Adrenal gland (tissue), 12 donors: ENCODE measurements around the gene WBP2. TPM values are rescaled to one million over a fixed set of nuclear protein-coding genes. Genes with fewer than 3 reads are reported as not detected.

ENCODE experiments used
- DNase-seq, 7 donors: peaks; one replicate each; pipeline ENCODE4 v3.0.0-alpha.2; 2019 to 2020
- H3K27ac ChIP-seq, 5 donors: fragments of 200-600 bp; sonication (generic) in 4 of 5; 1 replicate in 3 of 5; 2 replicates in 2 of 5; pipeline versions ENCODE4 v1.5.1 to v1.8.0; 2016 to 2020; ENCODE audit warnings: mild to moderate bottlenecking in 1 of 5
- H3K27me3 ChIP-seq: fragments of 200-600 bp; 2 replicates; pipeline ENCODE4 v1.8.0; 2021
- H3K36me3 ChIP-seq, 2 donors: fragments of 200-600 bp; replicated peaks in 1 of 2; 1 replicate in 1 of 2; 2 replicates in 1 of 2; pipeline versions ENCODE4 v1.5.1 to v1.8.0; 2018 to 2022
- H3K4me1 ChIP-seq, 2 donors: fragments of 200-600 bp; replicated peaks in 1 of 2; 1 replicate in 1 of 2; 2 replicates in 1 of 2; pipeline versions ENCODE4 v1.5.1 to v1.8.0; 2018 to 2021
- H3K4me3 ChIP-seq, 4 donors: fragments of 200-600 bp; sonication (generic) in 3 of 4; one replicate each; pipeline ENCODE4 v1.5.1; 2016 to 2018
- H3K9me3 ChIP-seq, 3 donors: fragments of 200-600 bp; sonication (generic) in 1 of 3; replicated peaks in 1 of 3; 1 replicate in 2 of 3; 2 replicates in 1 of 3; pipeline versions ENCODE4 v1.5.1 to v1.8.0; 2016 to 2021
- POLR2A ChIP-seq, 2 donors: fragments of 450-650 bp; IDR thresholded peaks; one replicate each; pipeline ENCODE4 v1.6.1; 2017; ENCODE audit warnings: antibody characterized with exemption in 2 of 2, mild to moderate bottlenecking in 2 of 2, moderate library complexity in 1 of 2
- WGBS, 4 donors: extraction: QIAGEN DNeasy Blood & Tissue Kit in 2 of 4; methylation state at CpG; one replicate each; pipeline versions ENCODE4 v1.1.5 to v1.1.7; 2013 to 2017; 5-methylcytosine and 5-hydroxymethylcytosine counted together
- intact Hi-C, 2 donors: fragments of 100-400 bp; cut with DNase I; formaldehyde crosslinking; loops; one replicate each; pipeline versions ENCODE4 v1.14.1 to v1.15.0; 2022 to 2023
- polyA plus RNA-seq, 3 donors: library from polyadenylated mRNA; stranded (reverse); fragments of 200-250 nt in 2 of 3; fragments of 350-450 nt in 1 of 3; fragmentation: Illumina TruSeq in 1 of 3; extraction: RNeasy Lipid Tissue Mini Kit (QIAGEN cat#74804) in 1 of 3; gene quantifications; one replicate each; pipeline ENCODE4 v1.2.3, GENCODE V29; 2013 to 2014
- total RNA-seq, 9 donors: library from RNA; depleted of rRNA in 4 of 9; stranded (reverse); fragments of >200 nt in 4 of 9; fragments of 120-200 nt in 1 of 9; fragmentation: NEBNext Ultra II Directional in 1 of 9; extraction: Animal tissue kit (Norgen Biotek cat#: 25700) in 1 of 9; gene quantifications; one replicate each; pipeline versions ENCODE4 v1.1.0 to v1.2.4, GENCODE V29; 2013 to 2023
- TF ChIP-seq, protein P1 (sequence below), 6 experiments: fragments of 450-650 bp in 4 of 6; fragments of 200-600 bp in 2 of 6; sonication (generic) in 1 of 6; IDR thresholded peaks; 1 replicate in 5 of 6; 2 replicates in 1 of 6; pipeline versions ENCODE4 v1.5.1 to v1.8.0; 2016 to 2021; ENCODE audit warnings: antibody characterized with exemption in 6 of 6, mild to moderate bottlenecking in 2 of 6, moderate library complexity in 1 of 6
- donor health status: healthy with polysubstance abuse.
- donor health status: Bipolar disorder and iron deficiency.
- donor health status: DM: yes; HTN: yes; CAD: no.
- donor health status: DM: no; HTN: no; CAD: no.
- donor health status: DM: no; HTN: no; CAD: no.
- donor health status: DM: yes; HTN: yes; CAD: no.

Gene WBP2
- total and polyA plus RNA-seq, 12 donors: 60.4 to 292 (median 223) TPM

DNA sequence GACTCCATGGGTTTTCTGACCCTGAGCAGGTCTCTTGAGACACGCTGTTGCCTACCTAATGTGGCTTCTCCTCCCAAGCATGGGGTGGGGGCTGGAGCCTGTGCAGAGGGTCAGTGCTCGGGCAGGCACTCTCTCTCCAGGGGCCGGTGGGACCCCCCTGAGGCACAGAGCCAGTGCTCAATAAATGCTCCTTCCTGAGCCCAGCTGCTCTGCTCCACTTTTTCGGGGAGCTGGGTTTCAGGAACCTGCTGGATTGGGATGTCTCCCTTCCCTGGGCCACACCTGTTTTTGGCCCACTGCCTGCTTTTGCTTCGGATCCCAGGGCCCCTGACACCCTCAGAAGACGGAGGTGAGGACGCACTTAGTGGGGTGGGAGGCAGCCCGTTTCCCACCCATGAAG lies 42.9 kb upstream of the WBP2 start:
- no peaks in the 10 kb centered on the region for H3K27me3 ChIP-seq
- 79 to 92% (median 87%) methylated on average over 5 to 8 of the region's 8 CpGs for WGBS, 4 donors
- H3K27ac ChIP-seq: no peak overlapping the region
- TF ChIP-seq, protein P1, sequence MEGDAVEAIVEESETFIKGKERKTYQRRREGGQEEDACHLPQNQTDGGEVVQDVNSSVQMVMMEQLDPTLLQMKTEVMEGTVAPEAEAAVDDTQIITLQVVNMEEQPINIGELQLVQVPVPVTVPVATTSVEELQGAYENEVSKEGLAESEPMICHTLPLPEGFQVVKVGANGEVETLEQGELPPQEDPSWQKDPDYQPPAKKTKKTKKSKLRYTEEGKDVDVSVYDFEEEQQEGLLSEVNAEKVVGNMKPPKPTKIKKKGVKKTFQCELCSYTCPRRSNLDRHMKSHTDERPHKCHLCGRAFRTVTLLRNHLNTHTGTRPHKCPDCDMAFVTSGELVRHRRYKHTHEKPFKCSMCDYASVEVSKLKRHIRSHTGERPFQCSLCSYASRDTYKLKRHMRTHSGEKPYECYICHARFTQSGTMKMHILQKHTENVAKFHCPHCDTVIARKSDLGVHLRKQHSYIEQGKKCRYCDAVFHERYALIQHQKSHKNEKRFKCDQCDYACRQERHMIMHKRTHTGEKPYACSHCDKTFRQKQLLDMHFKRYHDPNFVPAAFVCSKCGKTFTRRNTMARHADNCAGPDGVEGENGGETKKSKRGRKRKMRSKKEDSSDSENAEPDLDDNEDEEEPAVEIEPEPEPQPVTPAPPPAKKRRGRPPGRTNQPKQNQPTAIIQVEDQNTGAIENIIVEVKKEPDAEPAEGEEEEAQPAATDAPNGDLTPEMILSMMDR (IDR thresholded peaks at IDR 0.05): no peak
- no peak for TF ChIP-seq POLR2A (IDR thresholded peaks at IDR 0.05)
- H3K36me3 ChIP-seq: peaks cover 0 to 48% of the 10 kb centered on the region in 2 donors
- H3K4me1 ChIP-seq: peaks cover 11 to 23% of the 10 kb centered on the region in 2 donors
- peak in 2 of 7 donors; percentile 26 to 56 for DNase-seq
- intact Hi-C loops: loop anchor here in 1 of 2 donors (10.0 kb wide), 1 partner anchor 123 kb away; a partner anchor contains a TSS
- H3K4me3 ChIP-seq: no peak overlapping the region
- H3K9me3 ChIP-seq: no peaks in the 10 kb centered on the region

DNA sequence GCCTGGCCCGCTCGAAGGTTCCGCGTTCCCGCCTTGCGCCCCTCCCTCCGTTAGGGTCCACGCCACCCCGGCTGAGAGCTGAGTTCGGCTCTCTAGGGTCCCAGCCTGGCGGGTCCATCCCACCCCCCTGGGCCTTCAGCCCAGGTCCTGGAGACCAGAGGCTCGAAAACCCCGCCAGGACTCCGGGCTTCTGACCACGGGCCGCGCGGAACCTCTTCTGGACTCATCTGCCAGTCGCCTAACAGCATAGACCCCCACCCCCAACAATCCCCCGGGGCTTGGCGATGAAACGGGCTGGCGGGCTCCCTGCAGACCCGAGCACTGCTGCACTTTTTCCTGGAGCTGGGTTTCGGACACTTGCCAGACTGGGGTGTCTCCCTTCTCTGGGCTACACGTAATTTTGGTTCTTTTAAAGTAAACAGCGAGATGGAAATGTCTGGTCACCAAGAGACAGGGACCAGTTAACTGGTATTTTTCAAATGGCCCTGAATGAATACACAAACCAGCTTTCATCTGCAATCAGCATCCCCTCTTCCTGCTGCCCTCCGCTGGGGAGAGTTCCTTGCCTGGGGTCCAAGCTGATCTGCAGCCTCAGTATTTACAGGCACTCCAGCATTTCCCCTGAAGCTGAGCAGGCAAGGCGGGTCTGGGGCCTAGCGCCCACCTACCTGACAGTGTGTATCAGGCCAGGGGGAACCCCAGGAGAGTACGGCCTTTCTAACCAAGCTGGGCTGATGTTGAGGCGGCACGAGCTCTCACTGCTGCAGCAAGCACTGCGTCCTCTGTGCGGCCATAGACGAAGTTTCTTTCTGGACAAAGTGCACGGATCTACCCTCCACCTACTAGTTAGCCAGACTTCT lies 42.3 kb upstream of the WBP2 start:
- Histone ChIP-seq H3K9me3 (no peaks in the 10 kb centered on the region), H3K4me1 (peaks cover 11 to 22% of the 10 kb centered on the region in 2 donors), H3K27me3 (no peaks in the 10 kb centered on the region), H3K4me3 (peak overlapping the region in 2 of 4 donors; percentile 61 to 84), H3K27ac (peak overlapping the region in 4 of 5 donors; percentile 81 to 96 (median 88)), H3K36me3 (peaks cover 0 to 42% of the 10 kb centered on the region in 2 donors)
- TF ChIP-seq, protein P1 (IDR thresholded peaks at IDR 0.05): no peak
- TF ChIP-seq POLR2A (IDR thresholded peaks at IDR 0.05): no peak
- 52 to 90% (median 68%) methylated on average over 12 to 37 of the region's 37 CpGs for WGBS, 4 donors
- intact Hi-C loops: loop anchor here in 1 of 2 donors (10.0 kb wide), 1 partner anchor 123 kb away; a partner anchor contains a TSS
- DNase-seq: peak in 3 of 7 donors; percentile 27 to 65 (median 31)

DNA sequence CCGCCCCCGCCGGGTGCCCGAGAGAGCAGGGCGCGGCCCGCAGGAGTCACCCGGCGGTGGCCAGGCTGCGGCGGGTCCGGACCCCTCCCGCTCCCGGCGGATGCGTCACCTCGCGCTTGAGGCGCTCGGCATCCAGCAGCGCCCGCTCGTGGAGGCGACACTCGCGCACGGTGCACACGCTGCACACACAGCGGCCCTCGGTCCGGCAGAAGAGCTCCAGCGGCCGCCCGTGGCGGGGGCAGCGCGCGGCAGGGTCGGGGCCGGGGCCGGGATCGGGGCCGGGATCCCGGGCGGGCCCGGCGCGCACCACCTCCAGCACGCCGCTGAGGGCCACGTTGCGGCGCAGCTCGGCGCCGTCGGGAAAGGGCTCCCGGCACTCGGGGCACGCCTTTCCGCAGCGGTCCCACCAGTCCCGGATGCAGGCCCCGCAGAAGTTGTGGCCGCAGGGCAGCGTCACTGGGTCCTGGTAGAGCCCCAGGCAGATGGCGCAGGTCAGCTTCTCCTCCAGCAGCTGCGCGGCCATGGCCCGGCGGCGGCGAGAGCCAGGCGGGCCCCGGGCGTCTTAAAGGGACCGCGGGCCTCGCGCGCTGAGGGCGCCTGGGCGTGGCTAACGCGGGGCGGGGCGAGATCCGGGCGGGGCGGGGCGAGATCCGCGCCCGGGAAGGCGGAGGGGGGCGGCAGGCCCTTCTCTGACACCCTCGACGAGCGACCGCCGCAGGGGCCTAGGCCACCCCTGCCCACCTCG lies 41.5 kb upstream of the WBP2 start, which contains the start of gene TRIM65:
Gene TRIM65, minus strand, starts transcription at position 537 of the 745 bp plus-strand sequence. Its CDS starts 14 bp downstream, at position 523.
- no peaks in the 10 kb centered on the region for H3K27me3 ChIP-seq
- TF ChIP-seq POLR2A (IDR thresholded peaks at IDR 0.05): peak; percentile 69 to 74
- TF ChIP-seq, protein P1 (IDR thresholded peaks at IDR 0.05): peak in 2 of 6 experiments; percentile 21 to 30
- 0 to 1% (median 1%) methylated on average over 4 to 100 of the region's 102 CpGs; no CpG with 5 or more reads in 1 of the 4 donors for WGBS, 4 donors
- intact Hi-C loops: loop anchor here in 1 of 2 donors (10.0 kb wide), 1 partner anchor 122 kb away; a partner anchor contains a TSS
- peak within 1 kb of the TSS; percentile 39 to 96 (median 86) for H3K27ac ChIP-seq
- no peaks in the 10 kb centered on the region for H3K9me3 ChIP-seq
- H3K4me3 ChIP-seq: peak within 1 kb of the TSS; percentile 29 to 84 (median 64)
- peaks cover 0 to 39% of the 10 kb centered on the region in 2 donors for H3K36me3 ChIP-seq
- DNase-seq: peak; percentile 86 to 93 (median 88)
- peaks cover 11 to 22% of the 10 kb centered on the region in 2 donors for H3K4me1 ChIP-seq
